ENCODE measurements around the gene CAMK2A.

DNA sequence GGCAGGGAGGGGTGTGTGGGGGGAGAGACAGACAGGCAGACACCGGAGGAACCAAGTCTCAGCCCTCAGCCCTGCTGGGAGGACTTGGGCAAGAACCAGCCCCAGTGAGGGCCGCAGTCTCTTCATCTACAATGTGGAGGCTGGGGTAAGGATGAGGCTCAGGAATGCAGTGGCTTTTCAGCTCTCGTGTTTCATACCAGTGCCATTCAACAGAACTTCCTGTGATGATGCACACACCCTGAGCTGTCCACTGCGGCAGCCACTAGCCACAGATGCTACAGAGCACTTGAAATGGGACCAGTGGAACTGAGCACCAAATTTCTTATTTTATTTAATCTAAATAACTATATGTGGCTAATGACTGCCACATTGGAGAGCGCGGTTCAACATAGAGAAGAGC, 10.7 kb downstream of the CAMK2A start:
- TF ChIP-seq EZH2 (IDR thresholded peaks at IDR 0.05; ENCODE audit: insufficient read depth, poor library complexity, severe bottlenecking) (no peak), EZH2phosphoT487 (IDR thresholded peaks at IDR 0.05; ENCODE audit: insufficient read depth, low read depth) (no peak)
